ENCODE results near the gene HECW1. TPM values are rescaled to one million over a fixed set of nuclear protein-coding genes. Genes with fewer than 3 reads are reported as not detected.

Gene HECW1
- total and polyA plus RNA-seq, 2 experiments from 2014 or later = 11.0 to 21.8 TPM

DNA sequence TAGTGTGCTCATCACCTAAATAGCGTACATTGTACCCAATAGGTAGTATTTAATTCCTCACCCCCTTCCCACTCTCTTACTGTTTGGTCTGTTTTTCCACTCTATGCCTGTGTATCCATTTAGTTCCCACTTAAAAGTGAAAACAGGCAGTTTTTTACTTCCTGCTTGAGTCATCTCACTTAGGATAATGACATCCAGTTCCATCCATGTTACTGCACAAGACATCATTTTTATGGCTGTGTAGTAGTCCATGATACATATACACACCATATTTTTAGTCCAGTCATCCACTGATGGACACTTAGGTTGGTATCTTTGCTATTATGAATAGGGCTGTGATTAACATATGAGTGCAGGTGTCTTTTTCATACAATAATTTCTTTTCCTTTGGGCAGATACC, 480.6 kb downstream of the HECW1 start:
- Histone ChIP-seq H2AFZ (no peak overlapping the region), H3K4me1 (ENCODE audit: insufficient read depth) (peaks cover 3% of the 10 kb centered on the region; the same call in 1 of the 2 replicates), H3K27ac (ENCODE audit: low read depth) (no peak overlapping the region), H3K79me2 (replicated peaks; ENCODE audit: insufficient read depth) (peaks cover 78% of the 10 kb centered on the region), H3K9me2 (ENCODE audit: insufficient read depth) (no peaks in the 10 kb centered on the region), H3K27me3 (ENCODE audit: insufficient read depth) (no peaks in the 10 kb centered on the region), H3K4me3 (no peak overlapping the region), H3F3A (replicated peaks; ENCODE audit: low read depth) (no peaks in the 10 kb centered on the region), H4K20me1 (replicated peaks; ENCODE audit: insufficient read depth) (no peaks in the 10 kb centered on the region; the same call in 1 of the 2 replicates), H3K4me2 (no peak overlapping the region), H3K36me3 (ENCODE audit: insufficient read depth) (no peaks in the 10 kb centered on the region)
- H3K27me3 Mint-ChIP-seq (ENCODE audit: insufficient read depth, low read depth, poor library complexity) = no peaks in the 10 kb centered on the region
- H3K4me1 Mint-ChIP-seq = peaks cover 4% of the 10 kb centered on the region; the same call in 2 of the 3 replicates
- no peak overlapping the region for H3K4me3 Mint-ChIP-seq
- H3K9me3 Mint-ChIP-seq = no peaks in the 10 kb centered on the region
- DNase-seq (ENCODE audit: low spot score) = no peak
- ATAC-seq = no peak
- H3K27ac Mint-ChIP-seq = no peak overlapping the region
- H3K36me3 Mint-ChIP-seq (ENCODE audit: low read depth) = peaks cover 3% of the 10 kb centered on the region; the same call in 1 of the 3 replicates
- no peak for TF ChIP-seq EZH2phosphoT487 (IDR thresholded peaks at IDR 0.05; ENCODE audit: unreplicated experiment)
- TF ChIP-seq ZNF331 (CRISPR knock-in tag; IDR thresholded peaks at IDR 0.05; ENCODE audit: low read depth) = no peak
- no peak for TF ChIP-seq POLR2AphosphoS5 (IDR thresholded peaks at IDR 0.05; ENCODE audit: low read depth)
- TF ChIP-seq ZNF114 (CRISPR knock-in tag; IDR thresholded peaks at IDR 0.05) = no peak
- no peak for TF ChIP-seq STAT1 (IDR thresholded peaks at IDR 0.05; ENCODE audit: unreplicated experiment)
- TF ChIP-seq JUNB (IDR thresholded peaks at IDR 0.05; ENCODE audit: unreplicated experiment) = no peak

DNA sequence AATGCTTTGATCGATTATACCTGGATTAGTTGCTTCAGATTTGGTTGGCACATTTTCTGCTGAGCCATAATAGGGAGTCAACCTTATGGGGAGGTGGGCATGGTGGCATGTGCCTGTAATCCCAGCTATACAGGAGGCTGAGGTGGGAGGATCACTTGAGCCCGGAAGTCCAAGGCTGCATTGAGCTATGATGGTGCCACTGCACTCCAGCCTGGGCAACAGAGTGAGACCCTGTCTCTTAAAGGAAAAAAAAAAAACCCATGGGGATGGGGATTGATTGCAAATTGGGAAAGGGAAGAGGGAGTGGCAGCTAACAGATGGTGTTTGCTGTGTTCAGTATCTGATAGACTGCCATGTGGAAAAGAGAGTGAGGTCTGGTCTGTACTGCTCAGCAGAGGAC, 481.6 kb downstream of the HECW1 start:
- H3K9me3 Mint-ChIP-seq = no peaks in the 10 kb centered on the region
- H3K4me2 ChIP-seq = no peak overlapping the region
- no peaks in the 10 kb centered on the region for H3K27me3 ChIP-seq (ENCODE audit: insufficient read depth)
- no peak overlapping the region for H3K4me3 ChIP-seq
- H3K4me3 Mint-ChIP-seq = no peak overlapping the region
- H2AFZ ChIP-seq = no peak overlapping the region
- DNase-seq (ENCODE audit: low spot score) (no peak), ATAC-seq (no peak)
- H4K20me1 ChIP-seq (replicated peaks; ENCODE audit: insufficient read depth) = no peaks in the 10 kb centered on the region; the same call in 1 of the 2 replicates
- H3K36me3 ChIP-seq (ENCODE audit: insufficient read depth) = no peaks in the 10 kb centered on the region
- H3K27ac Mint-ChIP-seq = no peak overlapping the region
- H3F3A ChIP-seq (replicated peaks; ENCODE audit: low read depth) = no peaks in the 10 kb centered on the region
- H3K79me2 ChIP-seq (replicated peaks; ENCODE audit: insufficient read depth) = peaks cover 68% of the 10 kb centered on the region
- peaks cover 3% of the 10 kb centered on the region; the same call in 1 of the 2 replicates for H3K4me1 ChIP-seq (ENCODE audit: insufficient read depth)
- peaks cover 4% of the 10 kb centered on the region; the same call in 2 of the 3 replicates for H3K4me1 Mint-ChIP-seq
- no peaks in the 10 kb centered on the region for H3K27me3 Mint-ChIP-seq (ENCODE audit: insufficient read depth, low read depth, poor library complexity)
- H3K27ac ChIP-seq (ENCODE audit: low read depth) = no peak overlapping the region
- peaks cover 3% of the 10 kb centered on the region; the same call in 1 of the 3 replicates for H3K36me3 Mint-ChIP-seq (ENCODE audit: low read depth)
- H3K9me2 ChIP-seq (ENCODE audit: insufficient read depth) = no peaks in the 10 kb centered on the region
- TF ChIP-seq CREB1 (CRISPR knock-in tag; IDR thresholded peaks at IDR 0.05; ENCODE audit: low read depth) (no peak), JUNB (IDR thresholded peaks at IDR 0.05; ENCODE audit: unreplicated experiment) (no peak), STAT1 (IDR thresholded peaks at IDR 0.05; ENCODE audit: unreplicated experiment) (no peak), ZNF114 (CRISPR knock-in tag; IDR thresholded peaks at IDR 0.05) (no peak), POLR2AphosphoS5 (IDR thresholded peaks at IDR 0.05; ENCODE audit: low read depth) (no peak), ETS1 (IDR thresholded peaks at IDR 0.05) (no peak), EZH2 (IDR thresholded peaks at IDR 0.05; ENCODE audit: low read depth, unreplicated experiment) (no peak), ZNF462 (CRISPR knock-in tag; IDR thresholded peaks at IDR 0.05) (no peak), EZH2phosphoT487 (IDR thresholded peaks at IDR 0.05; ENCODE audit: unreplicated experiment) (no peak), ZNF331 (CRISPR knock-in tag; IDR thresholded peaks at IDR 0.05; ENCODE audit: low read depth) (no peak)
- TF ChIP-seq, protein P1, sequence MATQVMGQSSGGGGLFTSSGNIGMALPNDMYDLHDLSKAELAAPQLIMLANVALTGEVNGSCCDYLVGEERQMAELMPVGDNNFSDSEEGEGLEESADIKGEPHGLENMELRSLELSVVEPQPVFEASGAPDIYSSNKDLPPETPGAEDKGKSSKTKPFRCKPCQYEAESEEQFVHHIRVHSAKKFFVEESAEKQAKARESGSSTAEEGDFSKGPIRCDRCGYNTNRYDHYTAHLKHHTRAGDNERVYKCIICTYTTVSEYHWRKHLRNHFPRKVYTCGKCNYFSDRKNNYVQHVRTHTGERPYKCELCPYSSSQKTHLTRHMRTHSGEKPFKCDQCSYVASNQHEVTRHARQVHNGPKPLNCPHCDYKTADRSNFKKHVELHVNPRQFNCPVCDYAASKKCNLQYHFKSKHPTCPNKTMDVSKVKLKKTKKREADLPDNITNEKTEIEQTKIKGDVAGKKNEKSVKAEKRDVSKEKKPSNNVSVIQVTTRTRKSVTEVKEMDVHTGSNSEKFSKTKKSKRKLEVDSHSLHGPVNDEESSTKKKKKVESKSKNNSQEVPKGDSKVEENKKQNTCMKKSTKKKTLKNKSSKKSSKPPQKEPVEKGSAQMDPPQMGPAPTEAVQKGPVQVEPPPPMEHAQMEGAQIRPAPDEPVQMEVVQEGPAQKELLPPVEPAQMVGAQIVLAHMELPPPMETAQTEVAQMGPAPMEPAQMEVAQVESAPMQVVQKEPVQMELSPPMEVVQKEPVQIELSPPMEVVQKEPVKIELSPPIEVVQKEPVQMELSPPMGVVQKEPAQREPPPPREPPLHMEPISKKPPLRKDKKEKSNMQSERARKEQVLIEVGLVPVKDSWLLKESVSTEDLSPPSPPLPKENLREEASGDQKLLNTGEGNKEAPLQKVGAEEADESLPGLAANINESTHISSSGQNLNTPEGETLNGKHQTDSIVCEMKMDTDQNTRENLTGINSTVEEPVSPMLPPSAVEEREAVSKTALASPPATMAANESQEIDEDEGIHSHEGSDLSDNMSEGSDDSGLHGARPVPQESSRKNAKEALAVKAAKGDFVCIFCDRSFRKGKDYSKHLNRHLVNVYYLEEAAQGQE (IDR thresholded peaks at IDR 0.05; ENCODE audit: unreplicated experiment) = no peak
